H1 (cell line): ENCODE results near the gene CAMK1G. TPM values are rescaled to one million over a fixed set of nuclear protein-coding genes. Genes with fewer than 3 reads are reported as not detected.

Experiments
- CHD2 ChIP-seq: IDR thresholded peaks from 2 replicates; pipeline ENCODE4 v1.6.1; 2012; ENCODE audit warnings: low read length, improper control_type of control experiment
- CHD7 ChIP-seq: fragments of 300-600 bp; sonication (generic); IDR thresholded peaks from 2 replicates; pipeline ENCODE4 v1.7.1; 2012; ENCODE audit warnings: low read length, moderate library complexity, mild to moderate bottlenecking, inconsistent platforms; ENCODE audit not compliant: insufficient replicate concordance
- CTCF ChIP-seq, 3 experiments: IDR thresholded peaks; 1 replicate in 2 of 3; 2 replicates in 1 of 3; pipeline versions ENCODE4 v1.5.1 to v1.6.1; 2011; ENCODE audit warnings: low read length in 3 of 3, mild to moderate bottlenecking in 3 of 3, inconsistent platforms in 2 of 3, low read depth in 1 of 3, moderate library complexity in 1 of 3; ENCODE audit not compliant: insufficient read depth in 1 of 3; ENCODE audit errors: control extremely low read depth in 1 of 3
- FOSL1 ChIP-seq: IDR thresholded peaks from 2 replicates; pipeline ENCODE4 v1.6.1; 2011; ENCODE audit warnings: mild to moderate bottlenecking, low read depth, low read length, moderate library complexity; ENCODE audit not compliant: insufficient read depth
- SP2 ChIP-seq: IDR thresholded peaks from 2 replicates; pipeline ENCODE4 v1.6.1; 2012; ENCODE audit warnings: mild to moderate bottlenecking, low read length, inconsistent platforms
- ZNF274 ChIP-seq: IDR thresholded peaks from 2 replicates; pipeline ENCODE4 v1.7.0; 2012; ENCODE audit warnings: low read length, borderline replicate concordance; ENCODE audit errors: extremely low read depth
- polyA plus RNA-seq, 7 experiments: library from polyadenylated mRNA; depleted of rRNA in 3 of 7; stranded (reverse) in 5 of 7; unstranded in 2 of 7; fragments of >200 nt in 5 of 7; fragments of 200-250 nt in 2 of 7; gene quantifications; 1 replicate in 5 of 7; 2 replicates in 1 of 7; 4 replicates in 1 of 7; pipeline versions ENCODE4 v1.2.1 to v1.2.3, GENCODE V29; 2011 to 2013; ENCODE audit warnings: missing spikeins in 2 of 7, mixed read lengths in 2 of 7
- total RNA-seq: library from RNA; stranded (reverse); fragmentation: NEBNext Ultra II Directional; extraction: Animal tissue kit (Norgen Biotek cat#: 25700); gene quantifications from 2 replicates; pipeline ENCODE4 v1.2.1, GENCODE V29; 2021

The CAMK1G gene
- total and polyA plus RNA-seq, 2 of the 8 experiments (the other 6 are each of a cell fraction or from before 2014, with no cell fraction given): 1.00 to 1.0 TPM

GRCh38 chr1:209622841-209623829 is 39.6 kb downstream of the CAMK1G start (continued):
- TF ChIP-seq CTCF (IDR thresholded peaks at IDR 0.05; ENCODE audit: control extremely low read depth in 1 of 3, insufficient read depth in 1 of 3, low read depth in 1 of 3, low read length in 3 of 3) (no peak), SP2 (no peak), CHD7 (no peak), CHD2 (no peak), ZNF274 (no peak), FOSL1 (no peak)
